HEK293 (cell line): ENCODE measurements around the gene URGCP.
A peak's percentile ranks its signal among the peaks of the same experiment; 100 is the strongest.

ENCODE experiments used
- CTCF ChIP-seq: fragments of 450-650 bp; formaldehyde crosslinking; IDR thresholded peaks from 2 replicates; pipeline ENCODE4 v1.5.1; 2016; ENCODE audit warnings: missing biosample characterization, missing genetic modification characterization
- GLIS2 ChIP-seq: fragments of 450-650 bp; formaldehyde crosslinking; IDR thresholded peaks from 2 replicates; pipeline ENCODE4 v1.5.1; 2016; ENCODE audit warnings: missing biosample characterization, missing genetic modification characterization
- HIC1 ChIP-seq: fragments of 450-650 bp; formaldehyde crosslinking; IDR thresholded peaks from 2 replicates; pipeline ENCODE4 v1.5.1; 2016; ENCODE audit warnings: missing biosample characterization, missing genetic modification characterization
- HOXD13 ChIP-seq: sonication (generic); formaldehyde crosslinking; IDR thresholded peaks from 2 replicates; pipeline ENCODE4 v1.8.0; 2022; ENCODE audit warnings: missing genetic modification reagents, borderline replicate concordance
- INSM2 ChIP-seq: fragments of 450-650 bp; formaldehyde crosslinking; IDR thresholded peaks from 2 replicates; pipeline ENCODE4 v1.5.1; 2016; ENCODE audit warnings: missing biosample characterization, missing genetic modification characterization
- KLF9 ChIP-seq: fragments of 450-650 bp; formaldehyde crosslinking; IDR thresholded peaks from 2 replicates; pipeline ENCODE4 v1.5.1; 2016; ENCODE audit warnings: missing biosample characterization, missing genetic modification characterization, low read depth
- MEIS1 ChIP-seq: sonication (generic); formaldehyde crosslinking; IDR thresholded peaks from 2 replicates; pipeline ENCODE4 v1.8.1; 2022; ENCODE audit warnings: missing genetic modification reagents, mild to moderate bottlenecking, borderline replicate concordance
- PRDM6 ChIP-seq: fragments of 450-650 bp; formaldehyde crosslinking; IDR thresholded peaks from 2 replicates; pipeline ENCODE4 v1.5.1; 2017; ENCODE audit warnings: missing biosample characterization, missing genetic modification characterization
- REST ChIP-seq: fragments of 450-650 bp; formaldehyde crosslinking; IDR thresholded peaks from 2 replicates; pipeline ENCODE4 v1.5.1; 2016; ENCODE audit warnings: missing biosample characterization, missing genetic modification characterization
- WT1 ChIP-seq: fragments of 450-650 bp; formaldehyde crosslinking; IDR thresholded peaks from 2 replicates; pipeline ENCODE4 v1.5.1; 2016; ENCODE audit warnings: missing biosample characterization, missing genetic modification characterization
- ZBTB20 ChIP-seq: fragments of 450-650 bp; formaldehyde crosslinking; IDR thresholded peaks from 2 replicates; pipeline ENCODE4 v1.5.1; 2016; ENCODE audit warnings: missing biosample characterization, missing genetic modification characterization
- ZBTB26 ChIP-seq: fragments of 450-650 bp; formaldehyde crosslinking; optimal IDR thresholded peaks from 2 replicates; pipeline ENCODE3; 2016; ENCODE audit warnings: missing biosample characterization, mild to moderate bottlenecking, missing genetic modification characterization
- ZBTB48 ChIP-seq: fragments of 450-650 bp; formaldehyde crosslinking; IDR thresholded peaks from 2 replicates; pipeline ENCODE4 v1.5.1; 2016; ENCODE audit warnings: missing biosample characterization, missing genetic modification characterization
- ZBTB7A ChIP-seq: fragments of 450-650 bp; formaldehyde crosslinking; IDR thresholded peaks from 2 replicates; pipeline ENCODE4 v1.5.1; 2016; ENCODE audit warnings: low read depth, missing biosample characterization, missing genetic modification characterization
- ZFP41 ChIP-seq: fragments of 450-650 bp; formaldehyde crosslinking; IDR thresholded peaks from 2 replicates; pipeline ENCODE4 v1.5.1; 2016; ENCODE audit warnings: missing biosample characterization, missing genetic modification characterization, borderline replicate concordance
- ZIC2 ChIP-seq: fragments of 450-650 bp; formaldehyde crosslinking; IDR thresholded peaks from 2 replicates; pipeline ENCODE4 v1.5.1; 2016; ENCODE audit warnings: missing biosample characterization, missing genetic modification characterization
- ZNF138 ChIP-seq: fragments of 450-650 bp; formaldehyde crosslinking; IDR thresholded peaks from 2 replicates; pipeline ENCODE4 v1.5.1; 2016; ENCODE audit warnings: missing biosample characterization, missing genetic modification characterization, borderline replicate concordance
- ZNF146 ChIP-seq: fragments of 450-650 bp; formaldehyde crosslinking; IDR thresholded peaks from 2 replicates; pipeline ENCODE4 v1.5.1; 2016; ENCODE audit warnings: missing biosample characterization, missing genetic modification characterization
- ZNF214 ChIP-seq: fragments of 450-650 bp; formaldehyde crosslinking; IDR thresholded peaks from 2 replicates; pipeline ENCODE4 v1.5.1; 2017; ENCODE audit warnings: missing biosample characterization, mild to moderate bottlenecking, missing genetic modification characterization, borderline replicate concordance
- ZNF24 ChIP-seq: fragments of 450-650 bp; formaldehyde crosslinking; IDR thresholded peaks from 2 replicates; pipeline ENCODE4 v1.5.1; 2016; ENCODE audit warnings: missing biosample characterization, missing genetic modification characterization
- ZNF248 ChIP-seq: fragments of 450-650 bp; formaldehyde crosslinking; IDR thresholded peaks from 2 replicates; pipeline ENCODE4 v1.5.1; 2017; ENCODE audit warnings: missing biosample characterization, missing genetic modification characterization
- ZNF510 ChIP-seq: fragments of 450-650 bp; formaldehyde crosslinking; IDR thresholded peaks from 2 replicates; pipeline ENCODE4 v1.5.1; 2018; ENCODE audit warnings: mild to moderate bottlenecking, missing genetic modification characterization, missing biosample characterization; ENCODE audit not compliant: insufficient replicate concordance
- ZNF660 ChIP-seq: fragments of 450-650 bp; IDR thresholded peaks from 2 replicates; pipeline ENCODE4 v1.5.1; 2018; ENCODE audit warnings: missing biosample characterization, mild to moderate bottlenecking, missing genetic modification characterization
- ZNF747 ChIP-seq: fragments of 450-650 bp; formaldehyde crosslinking; IDR thresholded peaks from 2 replicates; pipeline ENCODE4 v1.5.1; 2016; ENCODE audit warnings: missing biosample characterization, missing genetic modification characterization
- ZNF843 ChIP-seq: fragments of 450-650 bp; formaldehyde crosslinking; IDR thresholded peaks from 2 replicates; pipeline ENCODE4 v1.5.1; 2016; ENCODE audit warnings: missing biosample characterization, missing genetic modification characterization
- ZSCAN30 ChIP-seq: fragments of 450-650 bp; IDR thresholded peaks from 2 replicates; pipeline ENCODE4 v1.5.1; 2018; ENCODE audit warnings: missing biosample characterization, mild to moderate bottlenecking, missing genetic modification characterization, moderate library complexity

URGCP gene

GRCh38 chr7:43925984-43926797, 19.8 kb upstream of the URGCP start, which contains the start of gene UBE2D4 (continued):
- 0 out of 2 replicates have a peak, but pooled peaks have one; percentile 53 for TF ChIP-seq INSM2 (tag by site-specific recombination)
- no peak for TF ChIP-seq ZFP41
- no peak for TF ChIP-seq ZNF146 (tag by site-specific recombination)
- no peak for TF ChIP-seq ZIC2
- peak; percentile 93 for TF ChIP-seq ZNF660 (tag by site-specific recombination)
- TF ChIP-seq CTCF (tag by site-specific recombination) = peak; percentile 57
- no peak for TF ChIP-seq ZNF214
- no peak for TF ChIP-seq ZNF138 (tag by site-specific recombination)
- no peak for TF ChIP-seq ZBTB48 (tag by site-specific recombination)
- peak; percentile 93 for TF ChIP-seq GLIS2
- peak; percentile 54; the same call in 1 of the 2 replicates for TF ChIP-seq ZBTB7A (tag by site-specific recombination)
- TF ChIP-seq ZNF24 = peak; percentile 32
- TF ChIP-seq HOXD13 (CRISPR knock-in tag) = no peak
- TF ChIP-seq ZBTB20 (tag by site-specific recombination) = peak; percentile 76
- no peak for TF ChIP-seq HIC1 (tag by site-specific recombination)
- TF ChIP-seq ZNF747 (tag by site-specific recombination) = no peak
- no peak for TF ChIP-seq ZNF248 (tag by site-specific recombination)
- peak; percentile 6; the same call in 1 of the 2 replicates for TF ChIP-seq PRDM6 (tag by site-specific recombination)
- no peak for TF ChIP-seq REST (tag by site-specific recombination)
- TF ChIP-seq KLF9 (tag by site-specific recombination) = peak; percentile 84
- no peak for TF ChIP-seq MEIS1
- peak; percentile 57 for TF ChIP-seq ZNF843 (tag by site-specific recombination)
- no peak for TF ChIP-seq ZNF510 (tag by site-specific recombination)
- peak; percentile 91 for TF ChIP-seq ZBTB26
- peak; percentile 87; the same call in 1 of the 2 replicates for TF ChIP-seq ZSCAN30
- TF ChIP-seq WT1 (tag by site-specific recombination) = no peak
